IMR-90 (cell line): ENCODE data around the gene KLHL7. TPM values are rescaled to one million over a fixed set of nuclear protein-coding genes. Genes with fewer than 3 reads are reported as not detected.

Experiments
- ATAC-seq: fragments of 200-7000 bp; cut with Tn5 transposase; 2 replicates; pipeline ENCODE4 v1.9.1; 2020; ENCODE audit warnings: low read depth, mild to moderate bottlenecking, moderate library complexity
- BruUV-seq: library from RNA; stranded (reverse); fragments of 400-500 nt; replicated peaks from 2 replicates; lab custom pipeline; 2021; lab: Mats Ljungman, UMichigan
- CTCF ChIA-PET: fragments of 300-600 bp; formaldehyde crosslinking; extraction: SDS; loops from one replicate; lab custom pipeline; 2021; ENCODE audit warnings: antibody characterized with exemption; lab: Yijun Ruan, JAX
- POLR2A ChIA-PET: fragments of 300-600 bp; sonication (Branson Sonifier 250); formaldehyde crosslinking; loops from one replicate; lab custom pipeline; 2022; ENCODE audit warnings: antibody characterized with exemption; ENCODE audit not compliant: unreplicated experiment; lab: Charles Lee
- DNase-seq: peaks from one replicate; pipeline ENCODE4 v3.0.0; 2013
- H2AFZ ChIP-seq: replicated peaks from 2 replicates; pipeline ENCODE3; 2013; ENCODE audit warnings: low read length, mild to moderate bottlenecking; ENCODE audit not compliant: poor library complexity
- H2AK5ac ChIP-seq: 2 replicates; pipeline ENCODE4 v1.6.1; 2013; ENCODE audit warnings: low read depth, low read length, inconsistent platforms
- H2AK9ac ChIP-seq: replicated peaks from 2 replicates; pipeline ENCODE3; 2013; ENCODE audit warnings: mild to moderate bottlenecking, low read depth, low read length, moderate library complexity; ENCODE audit not compliant: poor library complexity
- H2BK120ac ChIP-seq: 2 replicates; pipeline ENCODE4 v1.6.1; 2013; ENCODE audit warnings: low read depth, low read length, inconsistent platforms
- H2BK15ac ChIP-seq: 3 replicates; pipeline ENCODE4 v1.6.1; 2013; ENCODE audit warnings: low read depth, low read length, inconsistent platforms
- H2BK20ac ChIP-seq: 2 replicates; pipeline ENCODE4 v1.6.1; 2013; ENCODE audit warnings: low read depth, mild to moderate bottlenecking, inconsistent platforms, low read length, moderate library complexity
- H2BK5ac ChIP-seq: 2 replicates; pipeline ENCODE4 v1.6.1; 2013; ENCODE audit warnings: mild to moderate bottlenecking, low read depth, low read length, inconsistent platforms; ENCODE audit not compliant: poor library complexity, severe bottlenecking
- H3K14ac ChIP-seq: replicated peaks from 2 replicates; pipeline ENCODE4 v1.6.1; 2013; ENCODE audit warnings: low read depth, low read length, inconsistent platforms
- H3K18ac ChIP-seq: 2 replicates; pipeline ENCODE4 v1.6.1; 2013; ENCODE audit warnings: low read depth, low read length, control low read depth
- H3K23ac ChIP-seq: 2 replicates; pipeline ENCODE4 v1.6.1; 2013; ENCODE audit warnings: low read depth, low read length, inconsistent platforms
- H3K27ac ChIP-seq: 2 replicates; pipeline ENCODE4 v1.5.1; 2013; ENCODE audit warnings: mild to moderate bottlenecking, control low read depth, low read length; ENCODE audit not compliant: insufficient read depth
- H3K27me3 ChIP-seq: 2 replicates; pipeline ENCODE4 v1.6.1; 2013; ENCODE audit warnings: low read length; ENCODE audit not compliant: control insufficient read depth, insufficient read depth
- H3K36me3 ChIP-seq: 2 replicates; pipeline ENCODE4 v1.6.1; 2013; ENCODE audit warnings: low read length, mixed read lengths; ENCODE audit not compliant: control insufficient read depth, insufficient read depth
- H3K4ac ChIP-seq: 2 replicates; pipeline ENCODE4 v1.6.1; 2013; ENCODE audit warnings: low read depth, low read length, inconsistent platforms
- H3K4me1 ChIP-seq: 2 replicates; pipeline ENCODE4 v1.6.1; 2013; ENCODE audit warnings: low read length, mixed read lengths; ENCODE audit not compliant: control insufficient read depth, insufficient read depth
- H3K4me2 ChIP-seq: 2 replicates; pipeline ENCODE4 v1.6.1; 2013; ENCODE audit warnings: low read depth, mild to moderate bottlenecking, control low read depth, low read length, moderate library complexity
- H3K4me3 ChIP-seq: 2 replicates; pipeline ENCODE4 v1.5.1; 2013; ENCODE audit warnings: low read depth, mild to moderate bottlenecking, control low read depth, low read length, moderate library complexity; ENCODE audit not compliant: insufficient read depth
- H3K56ac ChIP-seq: 2 replicates; pipeline ENCODE4 v1.6.1; 2013; ENCODE audit warnings: low read length, inconsistent platforms; ENCODE audit not compliant: insufficient read depth; ENCODE audit errors: extremely low read depth
- H3K79me1 ChIP-seq, 2 experiments: 2 replicates each; pipeline ENCODE4 v1.6.1; 2013; ENCODE audit warnings: low read length in 2 of 2, inconsistent platforms in 1 of 2, low read depth in 1 of 2
- H3K9ac ChIP-seq: 2 replicates; pipeline ENCODE4 v1.6.1; 2013; ENCODE audit warnings: low read depth, low read length, control low read depth
- H3K9me1 ChIP-seq: 2 replicates; pipeline ENCODE4 v1.6.1; 2013; ENCODE audit warnings: low read length, inconsistent platforms; ENCODE audit not compliant: insufficient read depth
- H3K9me3 ChIP-seq: 2 replicates; pipeline ENCODE4 v1.6.1; 2013; ENCODE audit warnings: low read length; ENCODE audit not compliant: control insufficient read depth, insufficient read depth
- H4K20me1 ChIP-seq: 2 replicates; pipeline ENCODE4 v1.6.1; 2013; ENCODE audit warnings: low read length, inconsistent platforms; ENCODE audit not compliant: insufficient read depth
- H4K5ac ChIP-seq: 2 replicates; pipeline ENCODE4 v1.6.1; 2013; ENCODE audit warnings: mild to moderate bottlenecking, low read depth, low read length, control low read depth
- H4K8ac ChIP-seq, 2 experiments: 2 replicates each; pipeline ENCODE4 v1.6.1; 2013; ENCODE audit warnings: low read depth in 2 of 2, low read length in 2 of 2, control low read depth in 1 of 2, inconsistent platforms in 1 of 2
- H4K91ac ChIP-seq: 2 replicates; pipeline ENCODE4 v1.6.1; 2013; ENCODE audit warnings: low read depth, low read length, inconsistent platforms; ENCODE audit not compliant: insufficient read depth
- CHD1 ChIP-seq: IDR thresholded peaks from 2 replicates; pipeline ENCODE4 v1.6.1; 2012; ENCODE audit warnings: low read depth, low read length, improper control_type of control experiment
- FOS ChIP-seq: fragments of 150-350 bp; IDR thresholded peaks from 2 replicates; pipeline ENCODE4 v1.6.1; 2016; ENCODE audit warnings: low read depth, low read length
- MAFK ChIP-seq: IDR thresholded peaks from 2 replicates; pipeline ENCODE4 v1.6.1; 2012; ENCODE audit warnings: low read depth, low read length, improper control_type of control experiment
- MXI1 ChIP-seq: IDR thresholded peaks from 2 replicates; pipeline ENCODE4 v1.6.1; 2012; ENCODE audit warnings: low read depth, mild to moderate bottlenecking, low read length, moderate library complexity, borderline replicate concordance
- POLR2A ChIP-seq: IDR thresholded peaks from 2 replicates; pipeline ENCODE4 v1.6.1; 2012; ENCODE audit warnings: mild to moderate bottlenecking, low read depth, low read length
- RAD21 ChIP-seq: IDR thresholded peaks from 2 replicates; pipeline ENCODE4 v1.6.1; 2012; ENCODE audit warnings: low read length, improper control_type of control experiment
- RCOR1 ChIP-seq: IDR thresholded peaks from 2 replicates; pipeline ENCODE4 v1.6.1; 2012; ENCODE audit warnings: mild to moderate bottlenecking, low read length, improper control_type of control experiment; ENCODE audit not compliant: insufficient replicate concordance
- RFX5 ChIP-seq: IDR thresholded peaks from 2 replicates; pipeline ENCODE4 v1.8.0; 2012; ENCODE audit warnings: low read depth, mild to moderate bottlenecking, low read length, moderate library complexity
- WGBS, 2 experiments: methylation state at CpG; one replicate each; pipeline versions ENCODE4 v1.1.5 to v1.1.7; 2013; ENCODE audit warnings: missing lambda C conversion rate in 2 of 2; ENCODE audit not compliant: insufficient read length in 1 of 2; ENCODE audit errors: extremely low coverage in 2 of 2; 5-methylcytosine and 5-hydroxymethylcytosine counted together
- dilution Hi-C: fragments of 300-500 bp; cut with HindIII; formaldehyde crosslinking; loops from one replicate; pipeline ENCODE4 v1.14.3; 2018; ENCODE audit warnings: low sequenced_read_pairs; ENCODE audit not compliant: unreplicated experiment
- in situ Hi-C: fragments of 300-500 bp; cut with MboI; formaldehyde crosslinking; loops from 3 replicates; pipeline ENCODE4 v1.14.3; 2019; ENCODE audit warnings: low sequenced_read_pairs, inconsistent platforms, mixed read lengths
- intact Hi-C: fragments of 100-400 bp; cut with micrococcal nuclease; formaldehyde crosslinking; loops from 2 replicates; pipeline ENCODE4 v1.10.0; 2022
- polyA plus RNA-seq, 3 experiments: library from polyadenylated mRNA; depleted of rRNA; stranded (reverse); fragments of >200 nt; gene quantifications; 2 replicates each; pipeline ENCODE4 v1.2.3, GENCODE V29; 2012; ENCODE audit warnings: low replicate concordance in 1 of 3
- total RNA-seq: library from RNA; depleted of rRNA; stranded (reverse); fragments of >200 nt; gene quantifications from 2 replicates; pipeline ENCODE4 v1.2.3, GENCODE V29; 2012
- TF ChIP-seq, protein P1 (sequence below): fragments of 150-350 bp; IDR thresholded peaks from 2 replicates; pipeline ENCODE4 v1.6.1; 2017; ENCODE audit warnings: mild to moderate bottlenecking, antibody characterized with exemption, low read length, low read depth

The KLHL7 gene
- total and polyA plus RNA-seq, 2 of the 4 experiments (the other 2 are of a cell fraction): 24.6 to 29.2 TPM

DNA sequence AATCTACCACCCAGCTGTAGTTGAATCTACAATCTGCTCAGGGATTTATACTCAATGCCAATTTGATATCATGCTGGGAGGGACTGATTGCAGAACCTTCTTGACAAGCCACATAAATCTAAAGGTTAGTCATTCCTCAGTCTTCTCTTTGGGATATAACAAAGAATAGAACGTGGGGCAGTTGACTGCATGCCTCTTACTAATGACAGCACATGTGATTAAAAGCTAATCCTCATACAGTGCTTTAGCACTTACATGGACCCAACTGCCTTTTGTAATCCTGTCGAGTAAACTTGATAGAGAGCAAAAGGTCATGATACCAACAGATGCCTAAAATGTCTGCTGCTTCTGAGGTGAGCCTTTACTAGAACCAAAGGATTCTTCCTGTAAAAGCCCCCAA lies 12.3 kb downstream of the KLHL7 start:
- in situ Hi-C loops: no loop called here
- H2AK5ac ChIP-seq: no peak overlapping the region
- intact Hi-C loops: no loop called here
- H3K9ac ChIP-seq: no peak overlapping the region
- H3K27ac ChIP-seq: no peak overlapping the region
- CTCF ChIA-PET: interaction anchor here (1.2 kb wide), 1 partner anchor 10 kb away, joined by 3 read pairs; no protein-coding TSS in a partner anchor
- no peaks in the 10 kb centered on the region for H3K9me3 ChIP-seq
- no peak overlapping the region for H4K5ac ChIP-seq
- no peak overlapping the region for H2BK20ac ChIP-seq
- H4K91ac ChIP-seq: no peak overlapping the region
- peak; percentile 5 for DNase-seq
- no peak overlapping the region for H2BK5ac ChIP-seq
- POLR2A ChIA-PET: no interaction called here
- H3K18ac ChIP-seq: no peak overlapping the region
- H3K4ac ChIP-seq: no peak overlapping the region
- H3K79me1 ChIP-seq: peaks cover 27 to 59% of the 10 kb centered on the region in 2 experiments
- no peak overlapping the region for H2AFZ ChIP-seq
- no peak overlapping the region for H3K4me3 ChIP-seq
- no peaks in the 10 kb centered on the region; the same call in 1 of the 2 replicates for H3K9me1 ChIP-seq
- no peak overlapping the region; the same call in 1 of the 2 replicates for H3K56ac ChIP-seq
- H3K23ac ChIP-seq: no peak overlapping the region
- 44% methylated on average over 2 of the region's 2 CpGs; no CpG with 5 or more reads in 1 of the 2 experiments for WGBS, 2 experiments
- H3K27me3 ChIP-seq: no peaks in the 10 kb centered on the region
- no TSS peak for BruUV-seq
- H2BK15ac ChIP-seq: no peak overlapping the region
- peaks cover 3% of the 10 kb centered on the region; the same call in 1 of the 2 replicates for H3K4me1 ChIP-seq
- H3K4me2 ChIP-seq: no peak overlapping the region
- dilution Hi-C loops: no loop called here
- ATAC-seq: no peak
- H2BK120ac ChIP-seq: no peak overlapping the region
- no peak overlapping the region for H3K14ac ChIP-seq
- H3K36me3 ChIP-seq: 0 out of 2 replicates have a peak, but pooled peaks cover 4% of the 10 kb centered on the region
- H4K8ac ChIP-seq: no peak overlapping the region
- TF ChIP-seq, protein P1, sequence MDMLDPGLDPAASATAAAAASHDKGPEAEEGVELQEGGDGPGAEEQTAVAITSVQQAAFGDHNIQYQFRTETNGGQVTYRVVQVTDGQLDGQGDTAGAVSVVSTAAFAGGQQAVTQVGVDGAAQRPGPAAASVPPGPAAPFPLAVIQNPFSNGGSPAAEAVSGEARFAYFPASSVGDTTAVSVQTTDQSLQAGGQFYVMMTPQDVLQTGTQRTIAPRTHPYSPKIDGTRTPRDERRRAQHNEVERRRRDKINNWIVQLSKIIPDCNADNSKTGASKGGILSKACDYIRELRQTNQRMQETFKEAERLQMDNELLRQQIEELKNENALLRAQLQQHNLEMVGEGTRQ: no peak
- no peak for TF ChIP-seq RCOR1
- TF ChIP-seq POLR2A: no peak
- no peak for TF ChIP-seq FOS
- TF ChIP-seq MXI1: no peak
- TF ChIP-seq MAFK: no peak
- TF ChIP-seq RAD21: no peak
- no peak for TF ChIP-seq RFX5
- TF ChIP-seq CHD1: no peak
- no peak overlapping the region for H2AK9ac ChIP-seq
- H4K20me1 ChIP-seq: peaks cover 10% of the 10 kb centered on the region; the same call in 1 of the 2 replicates
